WTC11 (cell line): ENCODE data around the gene PDE6G.

Experiments used
- CTCF ChIP-seq: fragments of 200-600 bp; IDR thresholded peaks from 2 replicates; pipeline ENCODE4 v1.8.0; 2022; ENCODE audit warnings: antibody characterized with exemption
- ETV6 ChIP-seq: sonication (generic); formaldehyde crosslinking; IDR thresholded peaks from 2 replicates; pipeline ENCODE4 v1.8.1; 2022; ENCODE audit warnings: mild to moderate bottlenecking, missing genetic modification reagents
- MAX ChIP-seq: sonication (generic); formaldehyde crosslinking; IDR thresholded peaks from 2 replicates; pipeline ENCODE4 v1.8.0; 2022; ENCODE audit warnings: mild to moderate bottlenecking, missing genetic modification reagents
- ZMAT4 ChIP-seq: fragments of 250-450 bp; sonication (Bioruptor Pico); IDR thresholded peaks from 2 replicates; pipeline ENCODE4 v1.9.0; 2021; ENCODE audit warnings: mild to moderate bottlenecking
- ZSCAN18 ChIP-seq: fragments of 250-450 bp; sonication (Bioruptor Pico); IDR thresholded peaks from 2 replicates; pipeline ENCODE4 v2.1.2; 2022; ENCODE audit warnings: mild to moderate bottlenecking, moderate library complexity

GRCh38 chr17:81651692-81652091 lies 4.7 kb downstream of the PDE6G start:
- TF ChIP-seq ETV6 (CRISPR knock-in tag): no peak
- TF ChIP-seq ZSCAN18: no peak
- TF ChIP-seq CTCF: no peak
- no peak for TF ChIP-seq ZMAT4 (CRISPR knock-in tag)
- no peak for TF ChIP-seq MAX (CRISPR knock-in tag)
